ACC112 (cell line): ENCODE data around the gene MTF2.
A peak's percentile ranks its signal among the peaks of the same experiment; 100 is the strongest.

ENCODE experiments used
- H2AFZ ChIP-seq: fragments of 200-600 bp; sonication (generic); one replicate; pipeline ENCODE4 v1.6.0; 2017; ENCODE audit warnings: antibody characterized with exemption, low read length; ENCODE audit not compliant: unreplicated experiment
- H3K27ac ChIP-seq: fragments of 200-600 bp; sonication (generic); 2 replicates; pipeline ENCODE4 v1.5.1; 2014; ENCODE audit warnings: low read depth, mild to moderate bottlenecking, antibody characterized with exemption, low read length, moderate library complexity
- H3K27me3 ChIP-seq: fragments of 200-600 bp; sonication (generic); 2 replicates; pipeline ENCODE4 v1.6.1; 2014; ENCODE audit warnings: mild to moderate bottlenecking, antibody characterized with exemption, low read length, moderate library complexity, mixed read lengths; ENCODE audit not compliant: insufficient read depth
- H3K36me3 ChIP-seq: fragments of 200-600 bp; sonication (generic); 2 replicates; pipeline ENCODE4 v1.6.1; 2016; ENCODE audit warnings: mild to moderate bottlenecking, antibody characterized with exemption, low read length, moderate library complexity, mixed read lengths; ENCODE audit not compliant: insufficient read depth
- H3K4me1 ChIP-seq: fragments of 200-600 bp; sonication (generic); one replicate; pipeline ENCODE4 v1.6.1; 2016; ENCODE audit warnings: low read length, mixed read lengths; ENCODE audit not compliant: insufficient read depth, unreplicated experiment, control insufficient read depth
- H3K4me3 ChIP-seq: fragments of 200-600 bp; sonication (generic); 2 replicates; pipeline ENCODE4 v1.5.1; 2014; ENCODE audit warnings: mild to moderate bottlenecking, low read depth, low read length
- H3K79me2 ChIP-seq: fragments of 200-600 bp; sonication (generic); one replicate; pipeline ENCODE4 v1.6.0; 2016; ENCODE audit warnings: low read length; ENCODE audit not compliant: control insufficient read depth, unreplicated experiment, insufficient read depth

Gene MTF2

GRCh38 chr1:93111065-93111464 is 32.0 kb downstream of the MTF2 start:
- Histone ChIP-seq H3K4me1 (peaks cover 11% of the 10 kb centered on the region), H3K27ac (no peak overlapping the region; the same call in 1 of the 2 replicates), H2AFZ (no peak overlapping the region), H3K79me2 (peaks cover 67% of the 10 kb centered on the region), H3K36me3 (peaks cover 17% of the 10 kb centered on the region), H3K4me3 (peak overlapping the region; percentile 51), H3K27me3 (no peaks in the 10 kb centered on the region)

- no peak overlapping the region; the same call in 1 of the 2 replicates for H3K27ac ChIP-seq
- H2AFZ ChIP-seq = no peak overlapping the region
- peaks cover 62% of the 10 kb centered on the region for H3K79me2 ChIP-seq
- H3K4me3 ChIP-seq = peak overlapping the region; percentile 51
- peaks cover 11% of the 10 kb centered on the region for H3K4me1 ChIP-seq
- peaks cover 17% of the 10 kb centered on the region for H3K36me3 ChIP-seq
- no peaks in the 10 kb centered on the region for H3K27me3 ChIP-seq
These were observed 32.5 kb downstream of the MTF2 start for GRCh38 chr1:93111561-93111960.

DNA sequence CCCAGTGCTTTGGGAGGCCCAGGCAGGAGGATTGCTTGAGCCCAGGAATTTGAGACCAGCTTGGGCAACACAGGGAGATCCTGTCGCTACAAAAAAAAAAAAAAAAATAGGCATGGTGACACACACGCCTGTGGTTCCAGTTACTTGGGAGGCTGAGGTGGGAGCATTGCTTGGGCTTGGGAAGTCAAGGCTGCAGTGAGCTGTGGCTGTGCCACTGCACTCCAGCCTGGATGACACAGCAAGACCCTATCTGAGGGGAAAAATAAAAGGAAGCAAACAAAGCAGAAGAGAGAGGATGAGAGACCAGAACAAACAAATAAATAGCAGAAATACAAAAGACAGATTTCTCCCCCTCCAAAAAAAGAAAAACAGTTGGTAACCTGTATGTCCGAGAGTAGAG is 34.0 kb downstream of the MTF2 start:
- Histone ChIP-seq H3K79me2 (peaks cover 55% of the 10 kb centered on the region), H2AFZ (no peak overlapping the region), H3K4me3 (no peak overlapping the region), H3K27ac (no peak overlapping the region), H3K27me3 (no peaks in the 10 kb centered on the region), H3K4me1 (peaks cover 11% of the 10 kb centered on the region), H3K36me3 (peaks cover 23% of the 10 kb centered on the region)

DNA sequence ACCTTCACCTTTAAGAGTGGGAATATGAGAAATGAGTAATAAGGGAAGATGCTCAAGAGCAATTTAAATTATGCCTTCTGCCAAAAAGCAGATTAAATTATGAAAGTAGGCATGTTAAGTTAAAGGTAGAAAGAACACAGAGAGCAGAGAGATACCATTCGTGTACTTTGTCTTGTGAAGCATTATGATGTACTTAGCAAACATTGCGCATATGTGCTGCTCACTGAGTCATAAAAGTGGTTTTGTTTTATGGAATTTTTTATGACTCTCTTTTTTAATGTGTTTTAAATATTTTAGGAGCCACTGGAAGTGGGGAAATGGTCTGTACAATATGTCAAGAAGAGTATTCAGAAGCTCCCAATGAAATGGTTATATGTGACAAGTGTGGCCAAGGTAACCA is 35.3 kb downstream of the MTF2 start:
- H3K4me3 ChIP-seq = no peak overlapping the region
- peaks cover 11% of the 10 kb centered on the region for H3K4me1 ChIP-seq
- no peaks in the 10 kb centered on the region for H3K27me3 ChIP-seq
- no peak overlapping the region for H3K27ac ChIP-seq
- H3K36me3 ChIP-seq = peaks cover 30% of the 10 kb centered on the region
- H3K79me2 ChIP-seq = peaks cover 43% of the 10 kb centered on the region
- no peak overlapping the region for H2AFZ ChIP-seq

DNA sequence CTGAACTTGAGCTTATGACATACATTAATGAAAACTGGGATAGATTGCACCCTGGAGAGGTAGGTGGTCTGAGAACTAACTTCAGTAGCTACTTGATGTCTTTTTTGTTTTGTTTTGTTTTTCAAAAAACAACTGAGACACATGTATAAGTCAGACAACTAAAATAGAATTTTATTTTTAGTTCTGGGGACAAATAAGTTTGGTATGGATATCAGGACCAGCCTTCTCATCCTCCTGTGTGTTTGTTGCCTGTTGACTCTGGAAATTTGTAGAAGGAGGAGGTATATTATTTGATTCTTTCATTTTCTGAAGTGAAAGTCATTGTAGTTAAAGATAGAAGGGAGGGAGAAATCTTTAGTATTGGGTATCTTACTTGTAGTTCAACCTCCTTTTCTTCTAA is 41.5 kb downstream of the MTF2 start:
- Histone ChIP-seq H2AFZ (no peak overlapping the region), H3K4me3 (no peak overlapping the region), H3K4me1 (no peaks in the 10 kb centered on the region), H3K27me3 (no peaks in the 10 kb centered on the region), H3K27ac (no peak overlapping the region), H3K79me2 (no peaks in the 10 kb centered on the region), H3K36me3 (peaks cover 23% of the 10 kb centered on the region)

DNA sequence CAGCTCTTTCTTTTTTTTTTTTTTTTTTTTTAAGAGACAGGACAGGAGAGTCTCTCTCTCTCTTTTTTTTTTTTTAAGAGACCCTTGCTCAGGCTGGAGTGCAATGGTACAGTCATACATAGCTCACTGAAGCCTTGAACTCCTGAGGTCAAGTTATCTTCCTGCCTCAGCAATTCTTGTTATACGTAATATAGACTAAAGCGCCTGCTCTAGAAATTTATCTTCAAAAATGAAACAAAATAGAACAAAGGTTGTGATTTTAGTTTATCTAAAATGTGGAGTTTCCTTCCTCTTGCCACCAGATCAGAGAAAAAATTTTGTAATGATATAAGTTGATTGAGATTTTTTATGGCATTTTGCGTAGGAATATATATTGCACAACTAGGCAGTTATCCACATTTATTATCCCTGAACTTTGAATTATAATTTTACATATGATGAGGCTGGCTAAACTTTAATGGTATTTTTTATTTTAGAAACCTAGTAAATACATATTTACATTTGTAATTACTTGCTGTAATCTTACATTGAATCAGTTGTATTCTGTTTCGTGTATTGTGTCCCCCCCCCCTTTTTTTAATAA is 44.2 kb downstream of the MTF2 start:
- Histone ChIP-seq H3K27me3 (no peaks in the 10 kb centered on the region), H2AFZ (no peak overlapping the region), H3K36me3 (peaks cover 12% of the 10 kb centered on the region), H3K79me2 (no peaks in the 10 kb centered on the region), H3K4me1 (no peaks in the 10 kb centered on the region), H3K4me3 (no peak overlapping the region), H3K27ac (no peak overlapping the region)

DNA sequence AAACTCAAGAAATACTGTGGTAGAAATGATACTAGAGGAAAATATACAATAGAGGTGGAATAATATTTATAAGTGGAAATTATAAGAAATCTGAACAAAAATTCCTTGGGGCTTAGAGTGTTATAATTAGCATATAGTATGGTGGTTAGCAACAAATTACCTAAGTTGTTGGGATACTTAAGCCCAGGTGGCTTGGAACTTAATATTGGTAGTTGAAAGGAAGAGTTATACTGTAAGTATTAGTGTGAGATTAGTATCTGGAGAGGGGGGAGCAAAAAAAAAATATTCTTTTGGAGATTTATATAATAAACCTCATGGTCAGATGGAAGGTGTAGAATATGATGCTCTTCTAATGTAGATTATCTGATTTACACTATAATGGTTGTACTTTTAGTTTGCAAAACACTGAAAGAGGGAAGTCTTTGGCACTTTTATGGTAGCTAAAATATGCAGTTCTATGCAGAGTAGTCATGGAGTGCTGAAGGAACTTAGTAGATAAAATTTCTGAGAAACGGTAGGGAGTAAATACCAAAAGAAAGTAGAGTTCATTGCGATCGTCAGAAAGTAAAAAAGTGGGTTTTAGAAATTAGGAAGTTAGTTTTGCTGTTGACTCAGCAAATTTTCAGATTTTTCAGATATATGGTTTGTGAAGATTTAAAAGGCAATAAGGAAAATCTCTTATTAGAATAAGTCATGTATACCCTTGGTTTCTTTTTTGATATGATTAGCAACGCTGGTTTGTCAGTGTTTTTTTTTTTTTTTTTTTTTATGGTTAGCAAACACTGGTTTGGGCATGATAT is 45.7 kb downstream of the MTF2 start:
- no peak overlapping the region for H3K27ac ChIP-seq
- H3K79me2 ChIP-seq = no peaks in the 10 kb centered on the region
- H3K4me1 ChIP-seq = no peaks in the 10 kb centered on the region

GRCh38 chr1:93129507-93130099 is 50.5 kb downstream of the MTF2 start:
- Histone ChIP-seq H3K79me2 (no peaks in the 10 kb centered on the region), H3K27ac (no peak overlapping the region), H3K4me3 (no peak overlapping the region), H3K27me3 (no peaks in the 10 kb centered on the region), H3K4me1 (no peaks in the 10 kb centered on the region), H2AFZ (no peak overlapping the region), H3K36me3 (peaks cover 8% of the 10 kb centered on the region; the same call in 1 of the 2 replicates)

More for the DNA sequence above, 45.7 kb downstream of the MTF2 start:
- Histone ChIP-seq H3K36me3 (peaks cover 6% of the 10 kb centered on the region), H3K27me3 (no peaks in the 10 kb centered on the region), H3K4me3 (no peak overlapping the region), H2AFZ (no peak overlapping the region)

- Histone ChIP-seq H3K4me1 (no peaks in the 10 kb centered on the region), H3K27ac (no peak overlapping the region), H3K27me3 (no peaks in the 10 kb centered on the region), H3K4me3 (no peak overlapping the region), H3K36me3 (peaks cover 20% of the 10 kb centered on the region), H3K79me2 (no peaks in the 10 kb centered on the region), H2AFZ (no peak overlapping the region)
These were observed 53.6 kb downstream of the MTF2 start for GRCh38 chr1:93132638-93133037.

DNA sequence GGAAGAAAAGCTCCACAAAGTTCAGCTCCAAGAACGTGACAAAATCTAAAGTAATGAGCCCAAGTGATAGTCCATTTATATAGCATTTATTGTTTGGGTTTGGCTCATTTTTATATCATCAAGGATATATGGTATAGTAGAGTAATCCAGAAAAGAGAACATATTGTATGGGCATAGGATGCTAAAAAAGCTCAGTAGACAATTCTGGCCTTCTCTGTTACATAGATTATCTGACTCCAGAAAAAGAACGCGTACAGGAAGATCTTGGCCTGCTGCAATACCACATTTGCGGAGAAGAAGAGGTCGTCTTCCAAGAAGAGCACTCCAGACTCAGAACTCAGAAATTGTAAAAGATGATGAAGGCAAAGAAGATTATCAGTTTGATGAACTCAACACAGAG is 57.4 kb downstream of the MTF2 start:
- no peaks in the 10 kb centered on the region for H3K27me3 ChIP-seq
- H2AFZ ChIP-seq = no peak overlapping the region
- no peak overlapping the region for H3K27ac ChIP-seq
- H3K4me3 ChIP-seq = no peak overlapping the region
- H3K79me2 ChIP-seq = no peaks in the 10 kb centered on the region
- peaks cover 12% of the 10 kb centered on the region for H3K36me3 ChIP-seq
- H3K4me1 ChIP-seq = peaks cover 6% of the 10 kb centered on the region
